K562 (cell line): Measurements from ENCODE around the gene ZNF107. TPM values are rescaled to one million over a fixed set of nuclear protein-coding genes. Genes with fewer than 3 reads are reported as not detected.

Experiments used
- ATAC-seq: fragments of 200-7000 bp; cut with Tn5 transposase; 3 replicates; pipeline ENCODE4 v1.9.1; 2020; ENCODE audit warnings: moderate library complexity
- BruUV-seq: library from RNA; stranded (reverse); fragments of 400-500 nt; replicated peaks from 2 replicates; lab custom pipeline; 2021; lab: Mats Ljungman, UMichigan
- CTCF ChIA-PET: fragments of 300-600 bp; formaldehyde crosslinking; extraction: SDS; loops from one replicate; lab custom pipeline; 2021; ENCODE audit warnings: low intra/inter-chr PET ratio; lab: Yijun Ruan, JAX
- POLR2A ChIA-PET: fragments of 300-600, 350-650 bp; sonication (Branson Sonifier 250); formaldehyde crosslinking; extraction: SDS; loops from one replicate; lab custom pipeline; 2021; ENCODE audit warnings: antibody characterized with exemption, inconsistent platforms; lab: Yijun Ruan, JAX
- DNase-seq, 4 experiments: peaks; one replicate each; pipeline versions ENCODE4 v3.0.0 to v3.0.0-alpha.2; 2011 to 2018; ENCODE audit warnings: low spot score in 3 of 4, mixed read lengths in 3 of 4; ENCODE audit errors: extremely low read depth in 1 of 4
- FAIRE-seq: peaks from 2 replicates; lab custom pipeline; 2011; peaks lifted over from hg19 to GRCh38; lab: Jason Lieb, UNC
- H2AFZ ChIP-seq: 2 replicates; pipeline ENCODE4 v1.6.0; 2011; ENCODE audit warnings: low read depth, low read length, control low read depth, inconsistent platforms
- H3K27ac ChIP-seq: fragments of 200-600 bp; 3 replicates; pipeline ENCODE4 v1.8.0; 2011; ENCODE audit warnings: low read depth, mild to moderate bottlenecking, control low read depth, inconsistent platforms, low read length, moderate library complexity, mixed read lengths; ENCODE audit errors: extremely low read depth
- H3K27me3 ChIP-seq, 2 experiments: fragments of 300-600 bp in 1 of 2; 2 replicates in 1 of 2; 3 replicates in 1 of 2; pipeline versions ENCODE4 v1.6.0 to v1.8.0; 2011; ENCODE audit warnings: inconsistent platforms in 2 of 2, low read length in 2 of 2, mild to moderate bottlenecking in 1 of 2, mixed read lengths in 1 of 2, moderate library complexity in 1 of 2; ENCODE audit not compliant: control insufficient read depth in 2 of 2, insufficient read depth in 2 of 2
- H3K36me3 ChIP-seq: fragments of 300-600 bp; 3 replicates; pipeline ENCODE4 v1.8.0; 2011; ENCODE audit warnings: mild to moderate bottlenecking, low read length, inconsistent platforms; ENCODE audit not compliant: control insufficient read depth, insufficient read depth
- H3K4me1 ChIP-seq, 2 experiments: fragments of 200-600 bp in 1 of 2; replicated peaks in 1 of 2; 2 replicates in 1 of 2; 3 replicates in 1 of 2; pipeline versions ENCODE4 v1.5.1 to v1.8.0; 2011; ENCODE audit warnings: inconsistent platforms in 2 of 2, low read length in 2 of 2, mild to moderate bottlenecking in 1 of 2, mixed read lengths in 1 of 2, moderate library complexity in 1 of 2; ENCODE audit not compliant: control insufficient read depth in 2 of 2, insufficient read depth in 2 of 2
- H3K4me2 ChIP-seq: 2 replicates; pipeline ENCODE4 v1.6.1; 2011; ENCODE audit warnings: low read length, control low read depth, inconsistent platforms, mixed read lengths; ENCODE audit not compliant: insufficient read depth
- H3K4me3 ChIP-seq: fragments of 200-600 bp; sonication (generic), shearing (Covaris generic); 2 replicates; pipeline ENCODE4 v1.5.1; 2016; ENCODE audit warnings: control low read depth, inconsistent platforms
- H3K79me2 ChIP-seq: fragments of 200-600 bp; 3 replicates; pipeline ENCODE4 v1.8.0; 2011; ENCODE audit warnings: low read length, inconsistent platforms; ENCODE audit not compliant: control insufficient read depth, insufficient read depth
- H3K9ac ChIP-seq, 2 experiments: 2 replicates each; pipeline versions ENCODE4 v1.6.0 to v1.6.1; 2011; ENCODE audit warnings: low read depth in 2 of 2, low read length in 2 of 2, control low read depth in 1 of 2, inconsistent platforms in 1 of 2, mild to moderate bottlenecking in 1 of 2, mixed read lengths in 1 of 2; ENCODE audit not compliant: insufficient read depth in 1 of 2
- H3K9me1 ChIP-seq: one replicate; pipeline ENCODE4 v1.6.0; 2011; ENCODE audit warnings: inconsistent platforms, mild to moderate bottlenecking, low read length, moderate library complexity; ENCODE audit not compliant: control insufficient read depth, insufficient read depth
- H3K9me3 ChIP-seq: replicated peaks from 2 replicates; pipeline ENCODE4 v1.5.1; 2011; ENCODE audit warnings: low read depth, low read length, inconsistent platforms; ENCODE audit not compliant: control insufficient read depth, insufficient read depth
- H4K20me1 ChIP-seq: replicated peaks from 2 replicates; pipeline ENCODE4 v1.6.1; 2011; ENCODE audit warnings: low read length, inconsistent platforms, mixed read lengths; ENCODE audit not compliant: control insufficient read depth, insufficient read depth
- CEBPB ChIP-seq: fragments of 450-650 bp; IDR thresholded peaks from 2 replicates; pipeline ENCODE4 v1.6.1; 2016; ENCODE audit warnings: missing genetic modification characterization, missing compliant biosample characterization
- E2F1 ChIP-seq: sonication (generic); formaldehyde crosslinking; IDR thresholded peaks from 2 replicates; pipeline ENCODE4 v1.8.1; 2023; ENCODE audit warnings: mild to moderate bottlenecking, missing genetic modification reagents, moderate library complexity
- FUS ChIP-seq: fragments of 200-400 bp; formaldehyde crosslinking; optimal IDR thresholded peaks from 2 replicates; pipeline ENCODE3; 2017; ENCODE audit warnings: low read depth, low read length
- NFATC3 ChIP-seq: fragments of 450-650 bp; IDR thresholded peaks from 2 replicates; pipeline ENCODE4 v1.6.1; 2017; ENCODE audit warnings: mild to moderate bottlenecking
- POLR2AphosphoS5 ChIP-seq: IDR thresholded peaks from 2 replicates; pipeline ENCODE4 v1.6.1; 2011; ENCODE audit warnings: mild to moderate bottlenecking, low read depth, low read length, moderate library complexity; ENCODE audit not compliant: control insufficient read depth, insufficient read depth
- WGBS: fragments of 100-300 bp; shearing (Covaris generic); methylation state at CpG from one replicate; pipeline ENCODE4 v1.1.6; 2016; ENCODE audit warnings: low coverage, mixed read lengths; ENCODE audit not compliant: insufficient coverage; ENCODE audit errors: missing lambda C conversion rate; 5-methylcytosine and 5-hydroxymethylcytosine counted together
- in situ Hi-C: fragments of 300-500 bp; cut with MboI; formaldehyde crosslinking; loops from 4 replicates; pipeline ENCODE4 v1.15.0; 2018; ENCODE audit warnings: inconsistent platforms, mixed read lengths
- intact Hi-C: fragments of 100-400 bp; cut with micrococcal nuclease; formaldehyde crosslinking; loops from 2 replicates; pipeline ENCODE4 v1.14.2; 2022
- polyA plus RNA-seq, 8 experiments: library from polyadenylated mRNA; depleted of rRNA in 4 of 8; stranded (reverse) in 5 of 8; unstranded in 3 of 8; fragments of >200 nt; fragmentation: Nextera tagmentation in 2 of 8; fragmentation: Illumina TruSeq in 1 of 8; extraction: Ambion mirVana in 2 of 8; extraction: Trizol in 1 of 8; gene quantifications; 2 replicates each; pipeline versions ENCODE4 v1.2.1 to v1.2.3, GENCODE V29; 2011 to 2014; ENCODE audit warnings: inconsistent platforms in 1 of 8, missing spikeins in 1 of 8
- total RNA-seq, 7 experiments: library from RNA; depleted of rRNA in 6 of 7; stranded (reverse); fragments of >200 nt in 6 of 7; fragmentation: Illumina TruSeq in 2 of 7; extraction: Trizol in 2 of 7; gene quantifications; 2 replicates each; pipeline versions ENCODE4 v1.2.1 to v1.2.3, GENCODE V29; 2011 to 2021; ENCODE audit warnings: low replicate concordance in 1 of 7
- TF ChIP-seq, protein P1 (sequence below): sonication (generic); IDR thresholded peaks from 2 replicates; pipeline ENCODE4 v1.6.1; 2016

ZNF107 gene
- total and polyA plus RNA-seq, 9 of the 15 experiments (the other 6 are each of a cell fraction or from before 2014, with no cell fraction given) = 2.4 to 14.2 (median 7.9) TPM

- no peak for ATAC-seq
- Histone ChIP-seq H3K4me2 (no peak overlapping the region), H3K27me3 (no peaks in the 10 kb centered on the region), H4K20me1 (no peaks in the 10 kb centered on the region), H3K9ac (no peak overlapping the region), H3K4me3 (no peak overlapping the region), H3K27ac (no peak overlapping the region), H3K4me1 (no peaks in the 10 kb centered on the region), H3K79me2 (no peaks in the 10 kb centered on the region)
- under 1% methylated on average over 5 of the region's 5 CpGs for WGBS
- no TSS peak for BruUV-seq
- CTCF ChIA-PET = no interaction called here
- POLR2A ChIA-PET = interaction anchor here (0.6 kb wide), 1 partner anchor 62 kb away, joined by 3 read pairs; no protein-coding TSS in a partner anchor
- no peak for TF ChIP-seq POLR2AphosphoS5
- TF ChIP-seq, all 486 proteins: peak for 0
- DNase-seq (no peak), FAIRE-seq (no peak)
- H3K36me3 ChIP-seq = no peaks in the 10 kb centered on the region
- H2AFZ ChIP-seq = no peak overlapping the region
- no peaks in the 10 kb centered on the region; the same call in 1 of the 2 replicates for H3K9me3 ChIP-seq
- in situ Hi-C loops = no loop called here
- intact Hi-C loops = no loop called here
- no peaks in the 10 kb centered on the region for H3K9me1 ChIP-seq
Observed at GRCh38 chr7:64654796-64655548, 11.0 kb upstream of the ZNF107 start.

- POLR2A ChIA-PET = interaction anchor here (0.6 kb wide), 1 partner anchor 62 kb away, joined by 3 read pairs; no protein-coding TSS in a partner anchor
- H3K27ac ChIP-seq = no peak overlapping the region
- no peaks in the 10 kb centered on the region for H4K20me1 ChIP-seq
- DNase-seq = no peak
- ATAC-seq = no peak
- 12% methylated on average over 2 of the region's 2 CpGs for WGBS
- FAIRE-seq = no peak
- CTCF ChIA-PET = no interaction called here
- no peaks in the 10 kb centered on the region for H3K36me3 ChIP-seq
- H3K9me1 ChIP-seq = no peaks in the 10 kb centered on the region
- no peaks in the 10 kb centered on the region for H3K27me3 ChIP-seq
- no peak overlapping the region for H3K9ac ChIP-seq
- TF ChIP-seq FUS = no peak
- TF ChIP-seq, protein P1, sequence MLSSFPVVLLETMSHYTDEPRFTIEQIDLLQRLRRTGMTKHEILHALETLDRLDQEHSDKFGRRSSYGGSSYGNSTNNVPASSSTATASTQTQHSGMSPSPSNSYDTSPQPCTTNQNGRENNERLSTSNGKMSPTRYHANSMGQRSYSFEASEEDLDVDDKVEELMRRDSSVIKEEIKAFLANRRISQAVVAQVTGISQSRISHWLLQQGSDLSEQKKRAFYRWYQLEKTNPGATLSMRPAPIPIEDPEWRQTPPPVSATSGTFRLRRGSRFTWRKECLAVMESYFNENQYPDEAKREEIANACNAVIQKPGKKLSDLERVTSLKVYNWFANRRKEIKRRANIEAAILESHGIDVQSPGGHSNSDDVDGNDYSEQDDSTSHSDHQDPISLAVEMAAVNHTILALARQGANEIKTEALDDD = no peak
- no peak for TF ChIP-seq NFATC3
- peak; percentile 56; the same call in 1 of the 2 replicates for TF ChIP-seq CEBPB (tag)
- TF ChIP-seq E2F1 (CRISPR knock-in tag) = no peak
- no peak overlapping the region for H3K4me3 ChIP-seq
- intact Hi-C loops = no loop called here
- no peak overlapping the region for H2AFZ ChIP-seq
- H3K4me2 ChIP-seq = no peak overlapping the region
- no peaks in the 10 kb centered on the region for H3K4me1 ChIP-seq
- BruUV-seq = no TSS peak
- in situ Hi-C loops = no loop called here
- no peaks in the 10 kb centered on the region; the same call in 1 of the 2 replicates for H3K9me3 ChIP-seq
- H3K79me2 ChIP-seq = no peaks in the 10 kb centered on the region
Observed at GRCh38 chr7:64655811-64656210, 10.1 kb upstream of the ZNF107 start.
